IPS DF 4.7 (cell line): Measurements from ENCODE around the gene GALNTL6.
"Not testable (repeated sequence)": the region's sequence is repeated elsewhere in the genome, so short reads cannot be mapped to it uniquely, and the experiment has no call there.

Experiments used
- DNase-seq: peaks from one replicate; pipeline ENCODE4 v3.0.0-alpha.2; 2013; ENCODE audit warnings: low spot score; ENCODE audit errors: extremely low read depth

GALNTL6 gene

DNA sequence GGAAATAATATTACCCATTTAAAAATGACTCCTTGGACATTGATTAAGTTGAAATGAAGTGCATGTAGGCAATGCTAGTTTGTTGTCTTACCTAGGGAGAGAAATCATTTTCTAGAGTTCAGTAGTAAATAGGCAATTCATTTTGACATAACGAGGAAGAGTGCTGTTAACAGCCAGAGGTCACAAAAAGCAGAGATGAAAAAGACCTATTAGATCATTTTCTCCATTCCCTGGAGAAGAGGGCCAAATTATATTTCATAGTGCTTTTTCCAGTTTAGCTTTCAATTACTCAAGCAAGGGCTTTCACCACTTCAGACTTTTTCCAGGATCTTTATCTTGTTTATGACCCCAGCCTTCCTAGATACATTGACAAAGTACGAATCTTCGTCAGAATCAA lies 981.1 kb downstream of the GALNTL6 start:
- no peak for DNase-seq

- not testable (repeated sequence) for DNase-seq
Observed at GRCh38 chr4:172797281-172797680, 984.1 kb downstream of the GALNTL6 start.

DNA sequence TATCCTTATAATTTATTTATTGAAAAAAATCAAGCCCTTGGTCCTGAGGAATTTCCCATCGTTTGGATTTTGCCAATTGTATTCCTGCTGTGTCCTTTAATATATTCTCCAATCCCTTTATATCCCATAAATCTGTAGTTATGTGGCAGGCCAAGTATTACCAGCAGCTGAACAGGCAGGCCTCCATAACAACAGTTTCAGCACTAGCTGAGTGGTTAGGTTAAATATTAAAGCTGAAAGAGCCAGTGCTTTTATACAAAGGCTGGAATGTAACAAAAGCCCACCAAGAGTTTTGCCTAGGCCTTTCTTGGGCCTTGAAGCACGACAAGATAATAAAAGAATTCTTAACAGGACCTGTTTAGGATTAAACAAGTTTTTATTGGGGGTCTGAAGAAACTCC lies 988.8 kb downstream of the GALNTL6 start:
- DNase-seq = no peak

DNA sequence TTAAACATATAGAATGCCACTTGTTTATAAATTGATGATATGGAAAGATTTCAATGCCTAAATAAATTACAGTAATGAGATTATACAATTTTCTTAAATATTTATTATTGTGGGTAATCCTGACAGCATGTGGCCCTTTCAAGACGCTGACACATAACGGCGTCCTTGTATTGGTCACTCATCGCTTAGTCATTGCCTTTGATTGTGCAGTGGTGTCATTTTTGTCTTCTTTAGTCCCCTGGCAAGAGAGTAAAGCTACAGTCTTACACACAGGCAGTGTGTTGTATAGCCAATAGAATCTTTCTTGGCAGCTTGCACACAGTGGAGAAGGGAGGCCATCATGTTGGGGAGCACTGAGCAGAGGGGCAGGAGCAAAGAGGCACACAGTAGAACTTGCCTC lies 993.6 kb downstream of the GALNTL6 start:
- no peak for DNase-seq

DNA sequence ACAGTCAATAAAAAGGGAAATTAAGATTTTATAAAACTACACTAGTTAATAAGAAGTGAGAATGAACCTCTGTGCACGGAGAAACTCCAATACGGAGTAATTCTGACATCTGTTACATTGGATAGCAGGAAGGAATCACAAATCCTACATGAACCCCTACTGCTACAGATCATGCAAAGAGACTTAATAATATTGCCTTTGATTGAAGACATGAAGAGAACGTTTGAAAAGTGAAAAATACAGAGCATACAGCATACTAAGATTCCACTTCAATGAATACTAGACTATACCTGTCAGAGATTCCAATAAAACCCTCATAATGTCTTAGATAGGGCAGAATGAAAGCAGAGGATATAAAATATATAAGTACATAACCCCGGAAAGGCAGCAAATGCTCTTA lies 995.0 kb downstream of the GALNTL6 start:
- DNase-seq = no peak

DNA sequence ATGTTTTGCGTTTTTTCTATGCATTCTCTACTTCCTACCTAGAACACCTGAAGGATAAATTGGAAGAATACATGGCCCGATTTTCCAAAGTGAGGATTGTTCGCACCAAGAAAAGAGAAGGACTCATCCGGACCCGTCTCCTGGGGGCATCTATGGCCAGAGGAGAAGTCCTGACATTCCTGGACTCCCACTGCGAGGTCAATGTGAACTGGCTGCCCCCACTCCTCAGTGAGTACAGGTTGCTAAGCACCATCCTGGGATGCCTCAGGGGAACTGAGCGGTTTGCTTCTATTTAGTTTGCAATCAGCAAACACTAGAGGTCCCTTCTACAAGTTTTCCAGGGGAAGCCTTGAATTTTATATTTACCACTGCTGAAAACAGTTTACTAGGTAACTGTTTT lies 996.1 kb downstream of the GALNTL6 start:
- DNase-seq = peak; percentile 89

- DNase-seq = no peak
Observed at GRCh38 chr4:172813359-172813923, 1000.2 kb downstream of the GALNTL6 start.

- DNase-seq = no peak
Observed at GRCh38 chr4:172815499-172816164, 1002.4 kb downstream of the GALNTL6 start.

GRCh38 chr4:172818901-172819300 lies 1005.7 kb downstream of the GALNTL6 start:
- DNase-seq = no peak

- DNase-seq = no peak
Observed at GRCh38 chr4:172819353-172819752, 1006.1 kb downstream of the GALNTL6 start.

DNA sequence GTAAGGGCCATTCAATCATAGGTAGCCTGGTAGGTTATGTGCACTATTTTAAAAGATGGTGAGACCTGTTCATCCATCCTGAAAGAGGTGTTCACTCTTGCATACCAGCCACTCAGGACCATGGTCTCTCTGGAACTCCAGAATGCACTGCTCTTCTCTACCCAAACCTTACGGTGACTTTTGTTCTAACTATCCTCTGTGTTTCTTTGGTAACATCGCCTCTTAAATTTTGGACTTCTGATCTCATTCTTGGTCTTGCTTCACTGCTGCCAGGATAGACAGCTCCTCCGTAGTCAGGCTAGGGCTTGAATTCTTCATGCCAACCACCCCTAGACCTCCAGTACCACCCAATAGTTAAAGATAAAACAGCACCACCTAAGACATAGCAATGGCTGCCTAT lies 1009.1 kb downstream of the GALNTL6 start:
- no peak for DNase-seq

DNA sequence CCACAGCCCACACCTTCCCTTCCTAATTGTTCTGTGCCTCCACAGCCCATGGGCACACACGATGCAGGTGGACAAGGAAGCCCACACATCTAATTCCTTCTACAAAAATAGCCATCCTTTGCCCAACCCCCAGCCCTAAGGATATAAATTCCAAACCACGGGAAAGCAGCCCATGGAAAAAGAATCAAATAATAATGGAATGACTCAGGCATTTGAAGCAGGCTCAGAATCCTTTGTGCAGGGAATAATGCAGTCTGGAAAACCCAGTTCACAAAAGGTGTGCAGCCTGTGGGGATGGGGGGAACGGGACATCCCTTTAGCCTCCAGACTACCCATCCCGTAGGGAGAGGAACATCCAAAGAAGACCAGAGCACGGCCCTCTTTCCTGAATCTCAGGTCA lies 1013.1 kb downstream of the GALNTL6 start:
- DNase-seq = no peak

- DNase-seq = no peak
Observed at GRCh38 chr4:172826861-172827260, 1013.7 kb downstream of the GALNTL6 start.

DNA sequence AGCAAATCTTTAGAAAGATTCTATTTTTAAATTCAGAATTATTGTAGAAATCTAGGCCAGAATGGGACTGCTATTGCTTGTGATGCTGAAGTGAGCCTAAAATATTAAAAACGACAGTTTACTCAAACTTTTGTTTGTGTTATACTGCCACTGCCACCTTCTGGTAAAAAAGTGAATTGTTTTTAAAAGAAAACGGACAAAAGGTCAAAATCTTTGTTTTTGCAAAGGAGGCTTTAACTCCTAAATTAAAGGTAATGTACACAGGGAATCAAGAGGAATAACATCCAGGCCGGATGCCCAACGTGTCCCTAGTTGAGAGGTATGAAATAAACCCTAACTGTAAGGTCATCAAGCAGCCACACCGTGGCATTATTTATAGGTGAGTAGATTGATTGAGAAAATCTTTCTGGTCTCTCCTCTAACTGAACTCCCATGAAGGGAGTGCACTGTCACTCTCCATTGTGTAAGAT lies 1017.1 kb downstream of the GALNTL6 start:
- no peak for DNase-seq

DNA sequence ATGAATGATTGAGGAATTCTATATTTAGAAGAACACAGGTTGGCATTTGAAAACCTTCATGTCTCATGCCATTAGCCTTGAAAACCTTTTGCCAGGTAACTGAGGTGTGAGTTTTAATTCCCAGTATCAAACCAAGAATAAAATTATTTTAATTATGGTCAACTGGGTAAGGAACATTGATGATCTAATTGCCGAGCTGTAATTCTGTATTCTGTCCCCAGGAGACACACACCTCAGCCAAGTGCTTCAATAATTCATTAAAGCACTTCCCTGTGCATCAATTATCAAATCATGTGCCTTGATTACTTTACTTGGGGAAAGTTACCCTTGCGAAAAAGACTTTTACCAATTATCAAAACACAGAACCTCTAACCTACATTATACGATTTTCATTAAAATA lies 1023.5 kb downstream of the GALNTL6 start:
- DNase-seq = no peak

- no peak for DNase-seq
Observed at GRCh38 chr4:172838111-172838510, 1024.9 kb downstream of the GALNTL6 start.

DNA sequence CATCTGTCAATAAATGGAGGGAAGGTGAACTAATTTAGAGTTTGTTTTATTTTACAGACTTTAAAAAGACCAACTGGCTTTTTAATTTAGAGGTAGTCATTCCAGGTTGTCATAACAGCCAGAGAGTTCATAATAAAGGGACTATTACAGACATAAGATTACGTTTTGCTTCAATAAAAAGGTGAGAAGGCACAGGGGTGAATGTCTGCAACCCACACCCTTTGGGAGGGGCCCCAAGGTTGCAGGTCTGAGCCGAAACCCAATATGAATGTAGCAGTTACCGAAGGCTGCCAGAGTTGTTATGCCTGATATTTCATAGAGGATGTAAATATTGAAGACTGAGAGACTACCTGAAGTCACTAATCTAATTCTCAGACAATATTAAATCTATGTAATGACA lies 1025.7 kb downstream of the GALNTL6 start:
- no peak for DNase-seq

- no peak for DNase-seq
Observed at GRCh38 chr4:172842779-172843178, 1029.6 kb downstream of the GALNTL6 start.

DNA sequence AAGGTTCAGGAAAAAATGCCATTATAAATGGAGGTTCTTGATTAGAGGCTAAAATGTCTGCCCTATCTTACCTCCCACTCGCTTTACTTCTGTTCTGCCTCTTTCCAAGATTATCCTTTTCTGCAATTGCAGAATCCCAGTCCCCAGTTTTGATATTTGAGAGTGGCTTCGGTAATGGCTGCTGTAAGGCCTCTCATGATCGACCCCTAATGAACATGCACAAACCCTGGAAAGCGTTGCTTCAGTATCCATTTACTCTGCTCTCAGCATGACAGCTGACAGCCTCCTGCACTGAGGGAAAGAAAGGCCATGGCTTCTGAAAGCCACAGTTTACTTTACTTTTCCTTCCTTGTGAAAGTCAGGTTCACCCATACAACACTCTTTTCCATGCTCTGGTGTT lies 1030.0 kb downstream of the GALNTL6 start:
- no peak for DNase-seq

- DNase-seq = no peak
Observed at GRCh38 chr4:172844556-172844955, 1031.4 kb downstream of the GALNTL6 start.

- no peak for DNase-seq
Observed at GRCh38 chr4:172845281-172845680, 1032.1 kb downstream of the GALNTL6 start.

DNA sequence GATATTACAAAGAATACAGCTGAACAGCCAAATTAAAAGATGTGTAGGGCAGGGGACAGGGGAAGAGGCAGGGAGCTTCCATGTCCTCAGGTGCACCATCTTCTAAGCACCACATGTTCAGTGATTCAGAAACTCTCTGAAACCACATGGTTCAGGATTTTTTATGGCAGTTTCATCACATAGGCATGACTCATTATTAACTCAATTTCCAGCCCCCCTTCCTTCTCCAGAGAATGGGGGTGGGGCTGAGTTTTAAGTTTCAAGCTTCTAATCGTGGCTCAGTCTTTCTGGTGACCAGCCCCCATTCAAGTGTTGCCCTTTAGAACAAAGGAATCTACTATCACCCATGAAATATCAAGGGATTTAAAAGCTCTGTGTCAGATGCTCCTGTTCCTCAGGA lies 1037.6 kb downstream of the GALNTL6 start:
- no peak for DNase-seq

DNA sequence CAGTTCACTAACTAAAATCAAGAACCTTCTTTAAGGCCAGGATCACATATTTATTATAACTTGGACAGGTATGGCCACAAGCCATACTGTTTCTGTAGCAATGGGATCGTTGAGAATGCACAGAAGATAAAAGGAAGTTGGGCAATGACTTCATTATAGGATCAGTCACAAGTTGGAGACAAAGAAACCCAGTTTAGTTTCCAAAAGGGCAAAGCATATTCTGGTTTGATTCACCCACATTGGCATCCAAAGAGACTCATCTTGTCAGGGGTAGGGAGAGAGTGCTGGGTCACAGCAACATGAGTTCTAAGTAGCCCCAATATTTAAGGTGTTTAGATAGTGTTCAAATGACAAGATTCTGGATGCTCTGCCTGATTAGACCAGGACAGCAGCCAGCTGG lies 1038.3 kb downstream of the GALNTL6 start:
- DNase-seq = no peak
